ENCODE measurements around the gene OR10W1.

GRCh38 chr11:58275002-58275401, 6.9 kb upstream of the OR10W1 start:
- TF ChIP-seq, protein P1, sequence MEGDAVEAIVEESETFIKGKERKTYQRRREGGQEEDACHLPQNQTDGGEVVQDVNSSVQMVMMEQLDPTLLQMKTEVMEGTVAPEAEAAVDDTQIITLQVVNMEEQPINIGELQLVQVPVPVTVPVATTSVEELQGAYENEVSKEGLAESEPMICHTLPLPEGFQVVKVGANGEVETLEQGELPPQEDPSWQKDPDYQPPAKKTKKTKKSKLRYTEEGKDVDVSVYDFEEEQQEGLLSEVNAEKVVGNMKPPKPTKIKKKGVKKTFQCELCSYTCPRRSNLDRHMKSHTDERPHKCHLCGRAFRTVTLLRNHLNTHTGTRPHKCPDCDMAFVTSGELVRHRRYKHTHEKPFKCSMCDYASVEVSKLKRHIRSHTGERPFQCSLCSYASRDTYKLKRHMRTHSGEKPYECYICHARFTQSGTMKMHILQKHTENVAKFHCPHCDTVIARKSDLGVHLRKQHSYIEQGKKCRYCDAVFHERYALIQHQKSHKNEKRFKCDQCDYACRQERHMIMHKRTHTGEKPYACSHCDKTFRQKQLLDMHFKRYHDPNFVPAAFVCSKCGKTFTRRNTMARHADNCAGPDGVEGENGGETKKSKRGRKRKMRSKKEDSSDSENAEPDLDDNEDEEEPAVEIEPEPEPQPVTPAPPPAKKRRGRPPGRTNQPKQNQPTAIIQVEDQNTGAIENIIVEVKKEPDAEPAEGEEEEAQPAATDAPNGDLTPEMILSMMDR (IDR thresholded peaks at IDR 0.05): no peak
- TF ChIP-seq POLR2A (IDR thresholded peaks at IDR 0.05) (no peak), POLR2AphosphoS5 (IDR thresholded peaks at IDR 0.05) (no peak)

Measured in breast epithelium (tissue), 3 donors.